AG10803 (cell line): ENCODE data around the gene RIMS4.
A peak's percentile ranks its signal among the peaks of the same experiment; 100 is the strongest.

Experiments
- DNase-seq: peaks from one replicate; pipeline ENCODE4 v3.0.0; 2010; ENCODE audit warnings: low read depth
- H3K4me3 ChIP-seq: 2 replicates; pipeline ENCODE4 v1.5.1; 2011; ENCODE audit warnings: mild to moderate bottlenecking, low read length, control low read depth
- TF ChIP-seq, protein P1 (sequence below): conservative IDR thresholded peaks from 2 replicates; pipeline ENCODE4 v1.5.1; 2011; ENCODE audit warnings: mild to moderate bottlenecking, low read length, control low read depth, inconsistent platforms

RIMS4 gene

GRCh38 chr20:44722990-44723389, 87.4 kb downstream of the RIMS4 start:
- TF ChIP-seq, protein P1, sequence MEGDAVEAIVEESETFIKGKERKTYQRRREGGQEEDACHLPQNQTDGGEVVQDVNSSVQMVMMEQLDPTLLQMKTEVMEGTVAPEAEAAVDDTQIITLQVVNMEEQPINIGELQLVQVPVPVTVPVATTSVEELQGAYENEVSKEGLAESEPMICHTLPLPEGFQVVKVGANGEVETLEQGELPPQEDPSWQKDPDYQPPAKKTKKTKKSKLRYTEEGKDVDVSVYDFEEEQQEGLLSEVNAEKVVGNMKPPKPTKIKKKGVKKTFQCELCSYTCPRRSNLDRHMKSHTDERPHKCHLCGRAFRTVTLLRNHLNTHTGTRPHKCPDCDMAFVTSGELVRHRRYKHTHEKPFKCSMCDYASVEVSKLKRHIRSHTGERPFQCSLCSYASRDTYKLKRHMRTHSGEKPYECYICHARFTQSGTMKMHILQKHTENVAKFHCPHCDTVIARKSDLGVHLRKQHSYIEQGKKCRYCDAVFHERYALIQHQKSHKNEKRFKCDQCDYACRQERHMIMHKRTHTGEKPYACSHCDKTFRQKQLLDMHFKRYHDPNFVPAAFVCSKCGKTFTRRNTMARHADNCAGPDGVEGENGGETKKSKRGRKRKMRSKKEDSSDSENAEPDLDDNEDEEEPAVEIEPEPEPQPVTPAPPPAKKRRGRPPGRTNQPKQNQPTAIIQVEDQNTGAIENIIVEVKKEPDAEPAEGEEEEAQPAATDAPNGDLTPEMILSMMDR: no peak
- H3K4me3 ChIP-seq: no peak overlapping the region
- no peak for DNase-seq

GRCh38 chr20:44721785-44722054, 88.6 kb downstream of the RIMS4 start:
- TF ChIP-seq, protein P1: no peak
- no peak overlapping the region for H3K4me3 ChIP-seq
- no peak for DNase-seq

DNA sequence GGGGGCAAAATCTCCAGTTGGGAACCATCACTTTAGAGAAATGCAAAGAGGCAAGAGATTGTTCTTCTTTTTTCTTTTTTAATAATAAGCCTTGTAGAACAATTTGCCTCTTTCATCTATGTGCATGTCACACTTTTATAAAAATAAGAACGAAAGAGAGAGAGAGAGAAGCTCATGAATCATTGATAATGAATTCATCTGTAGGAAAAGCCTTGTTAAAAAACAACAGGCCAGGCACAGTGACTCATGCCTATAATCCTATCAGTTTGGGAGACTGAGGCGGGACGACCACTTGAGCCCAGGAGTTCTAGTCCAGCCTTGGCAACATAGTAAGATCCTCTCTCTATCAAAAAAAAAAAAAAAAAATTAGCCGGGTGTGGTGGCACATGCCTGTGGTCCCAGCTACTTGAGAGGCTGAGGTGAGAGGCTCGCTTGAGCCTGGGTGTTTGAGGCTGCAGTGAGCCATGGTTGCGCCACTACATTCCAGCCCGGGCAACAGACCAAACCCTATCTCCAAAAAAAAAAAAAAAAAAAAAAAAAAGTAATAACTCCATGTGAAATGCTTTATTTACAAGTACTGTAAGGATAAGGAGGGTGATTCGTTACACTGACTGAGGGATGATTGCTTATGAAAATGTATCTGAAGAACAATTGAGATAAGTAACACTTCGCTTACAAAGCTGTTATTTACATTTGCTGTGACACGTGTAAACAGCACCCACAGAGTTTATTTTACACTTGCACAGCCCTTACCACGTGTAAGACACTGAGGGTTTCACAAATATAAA, 89.2 kb downstream of the RIMS4 start:
- TF ChIP-seq, protein P1: no peak
- H3K4me3 ChIP-seq: no peak overlapping the region
- DNase-seq: peak; percentile 95

- TF ChIP-seq, protein P1: no peak
- peak; percentile 86 for DNase-seq
- H3K4me3 ChIP-seq: no peak overlapping the region
Measured at GRCh38 chr20:44720621-44720996, 89.7 kb downstream of the RIMS4 start.

DNA sequence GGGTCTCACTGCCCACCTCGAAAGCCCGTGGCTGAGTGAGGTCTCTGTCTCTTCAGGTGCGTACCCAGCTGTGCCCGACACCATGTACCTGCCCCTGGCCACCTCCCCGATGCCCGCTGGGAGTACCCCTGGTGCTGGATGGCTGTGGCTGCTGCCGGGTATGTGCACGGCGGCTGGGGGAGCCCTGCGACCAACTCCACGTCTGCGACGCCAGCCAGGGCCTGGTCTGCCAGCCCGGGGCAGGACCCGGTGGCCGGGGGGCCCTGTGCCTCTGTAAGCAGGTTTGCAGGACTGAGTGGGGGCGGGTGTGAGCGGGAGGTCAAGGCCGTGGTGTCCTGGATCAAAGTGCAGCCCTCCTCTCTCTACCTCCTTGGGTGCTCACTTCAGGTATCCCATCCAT, 90.5 kb downstream of the RIMS4 start:
- DNase-seq: no peak
- TF ChIP-seq, protein P1: no peak
- no peak overlapping the region for H3K4me3 ChIP-seq

DNA sequence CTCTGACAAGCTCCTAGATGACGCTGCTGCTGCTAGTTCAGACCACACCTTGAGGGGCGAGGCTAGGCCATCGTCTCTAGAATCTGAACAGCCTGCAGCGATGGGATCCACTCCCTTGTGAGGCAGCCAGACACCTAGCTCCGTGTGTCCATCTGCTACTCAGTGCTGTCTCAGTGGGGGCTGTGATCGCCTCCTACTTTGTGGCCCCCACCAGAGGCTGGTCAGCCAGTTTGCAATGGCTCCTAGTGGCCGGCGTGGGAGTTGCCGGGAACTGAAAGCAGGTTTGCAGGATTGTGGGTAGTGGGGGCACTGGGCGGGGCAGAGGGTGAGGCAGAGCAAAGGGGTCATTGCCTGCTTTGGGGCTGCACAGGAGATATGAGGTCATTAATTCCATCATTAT, 92.4 kb downstream of the RIMS4 start:
- no peak for DNase-seq
- H3K4me3 ChIP-seq: no peak overlapping the region
- TF ChIP-seq, protein P1: peak; percentile 32

GRCh38 chr20:44716309-44717106, 93.8 kb downstream of the RIMS4 start:
- peak; percentile 58 for DNase-seq
- peak overlapping the region; percentile 32 for H3K4me3 ChIP-seq
- TF ChIP-seq, protein P1: no peak
